ENCODE results near the gene MAZ. TPM values are rescaled to one million over a fixed set of nuclear protein-coding genes. Genes with fewer than 3 reads are reported as not detected.

MAZ gene
- total and polyA plus RNA-seq, 2 of the 13 experiments (the other 11 are each of a cell fraction or from before 2014, with no cell fraction given) = 203 to 277 TPM

DNA sequence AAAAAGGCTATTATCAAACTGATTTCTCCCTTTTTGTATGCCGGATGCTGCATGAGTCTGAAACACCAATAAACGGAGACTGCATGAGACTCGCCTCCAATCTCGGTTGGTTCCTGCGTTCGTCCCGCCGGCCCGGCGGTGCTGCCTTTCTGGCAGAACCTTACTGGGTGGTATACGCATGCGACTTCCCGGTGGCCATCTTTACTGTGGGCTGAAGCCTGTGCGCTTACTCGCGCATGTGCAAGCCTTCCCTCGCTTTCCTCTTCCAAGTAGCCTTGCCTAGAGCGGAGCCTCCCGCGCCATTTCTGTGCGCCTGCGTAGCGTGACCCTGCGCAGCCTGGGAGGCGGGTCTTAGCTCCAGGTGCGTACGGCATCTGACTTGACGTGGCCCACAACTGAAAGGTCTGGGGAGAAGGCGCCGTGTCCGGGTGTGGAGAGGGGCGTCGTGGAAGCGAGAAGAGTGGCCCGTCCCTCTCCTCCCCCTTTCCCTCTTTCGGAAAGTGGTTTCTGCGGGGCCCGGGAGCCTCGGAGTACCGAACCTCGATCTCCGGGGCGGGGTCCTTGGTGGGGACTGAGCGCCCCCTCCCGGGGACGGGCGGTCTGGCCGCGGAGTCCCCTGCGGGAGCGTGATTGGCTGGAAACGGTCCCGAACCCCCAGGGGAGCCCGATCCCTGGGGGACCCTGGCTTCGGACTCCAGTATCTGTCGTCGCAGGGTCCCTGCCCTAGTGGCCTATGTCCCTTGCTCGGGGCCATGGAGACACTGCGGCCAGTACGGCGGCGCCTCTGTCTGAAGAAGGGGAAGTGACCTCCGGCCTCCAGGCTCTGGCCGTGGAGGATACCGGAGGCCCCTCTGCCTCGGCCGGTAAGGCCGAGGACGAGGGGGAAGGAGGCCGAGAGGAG, 9.7 kb downstream of the MAZ start, which contains the start of gene PAGR1 (continued):
- TF ChIP-seq, protein P1, sequence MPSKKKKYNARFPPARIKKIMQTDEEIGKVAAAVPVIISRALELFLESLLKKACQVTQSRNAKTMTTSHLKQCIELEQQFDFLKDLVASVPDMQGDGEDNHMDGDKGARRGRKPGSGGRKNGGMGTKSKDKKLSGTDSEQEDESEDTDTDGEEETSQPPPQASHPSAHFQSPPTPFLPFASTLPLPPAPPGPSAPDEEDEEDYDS (CRISPR knock-in tag; IDR thresholded peaks at IDR 0.05) = peak; percentile 85; the same call in 1 of the 2 replicates
- TF ChIP-seq KDM3A (CRISPR knock-in tag; IDR thresholded peaks at IDR 0.05; ENCODE audit: low read depth) (peak; percentile 85; the same call in 1 of the 2 replicates), DNMT1 (CRISPR knock-in tag; IDR thresholded peaks at IDR 0.05) (no peak; the same call in 1 of the 2 replicates), HMGA1 (CRISPR knock-in tag; conservative IDR thresholded peaks at IDR 0.05) (no peak), ZNF44 (CRISPR knock-in tag; IDR thresholded peaks at IDR 0.05) (0 out of 2 replicates have a peak, but pooled peaks have one; percentile 40), ZBTB38 (CRISPR knock-in tag; IDR thresholded peaks at IDR 0.05) (peak; percentile 94), ELF4 (CRISPR knock-in tag; IDR thresholded peaks at IDR 0.05; ENCODE audit: borderline replicate concordance) (no peak), ZSCAN29 (CRISPR knock-in tag; conservative IDR thresholded peaks at IDR 0.05) (no peak), ETV6 (CRISPR knock-in tag; conservative IDR thresholded peaks at IDR 0.05) (peak; percentile 59), HNRNPH1 (optimal IDR thresholded peaks at IDR 0.05; ENCODE audit: low read depth, low read length) (no peak), ZNF331 (CRISPR knock-in tag; IDR thresholded peaks at IDR 0.05) (peak; percentile 73), ISL2 (CRISPR knock-in tag; IDR thresholded peaks at IDR 0.05) (peak; percentile 67; the same call in 1 of the 2 replicates), HOXA5 (CRISPR knock-in tag; IDR thresholded peaks at IDR 0.05) (peak; percentile 87), ATRX (CRISPR knock-in tag; IDR thresholded peaks at IDR 0.05; ENCODE audit: borderline replicate concordance) (no peak), ZNF616 (CRISPR knock-in tag; IDR thresholded peaks at IDR 0.05; ENCODE audit: low read depth) (no peak; the same call in none of the 2 replicates), ZBTB21 (CRISPR knock-in tag; IDR thresholded peaks at IDR 0.05) (peak; percentile 66; the same call in 1 of the 2 replicates), SSRP1 (CRISPR knock-in tag; IDR thresholded peaks at IDR 0.05) (peak; percentile 69), ZNF337 (CRISPR knock-in tag; IDR thresholded peaks at IDR 0.05; ENCODE audit: borderline replicate concordance, low read depth) (peak; percentile 89; the same call in 1 of the 2 replicates), HNF1A (IDR thresholded peaks at IDR 0.05; ENCODE audit: low read depth) (no peak), HNF1A (CRISPR knock-in tag; IDR thresholded peaks at IDR 0.05; ENCODE audit: borderline replicate concordance) (peak; percentile 71; the same call in 1 of the 2 replicates), MIER2 (CRISPR knock-in tag; IDR thresholded peaks at IDR 0.05) (no peak)
- TF ChIP-seq, protein P2, sequence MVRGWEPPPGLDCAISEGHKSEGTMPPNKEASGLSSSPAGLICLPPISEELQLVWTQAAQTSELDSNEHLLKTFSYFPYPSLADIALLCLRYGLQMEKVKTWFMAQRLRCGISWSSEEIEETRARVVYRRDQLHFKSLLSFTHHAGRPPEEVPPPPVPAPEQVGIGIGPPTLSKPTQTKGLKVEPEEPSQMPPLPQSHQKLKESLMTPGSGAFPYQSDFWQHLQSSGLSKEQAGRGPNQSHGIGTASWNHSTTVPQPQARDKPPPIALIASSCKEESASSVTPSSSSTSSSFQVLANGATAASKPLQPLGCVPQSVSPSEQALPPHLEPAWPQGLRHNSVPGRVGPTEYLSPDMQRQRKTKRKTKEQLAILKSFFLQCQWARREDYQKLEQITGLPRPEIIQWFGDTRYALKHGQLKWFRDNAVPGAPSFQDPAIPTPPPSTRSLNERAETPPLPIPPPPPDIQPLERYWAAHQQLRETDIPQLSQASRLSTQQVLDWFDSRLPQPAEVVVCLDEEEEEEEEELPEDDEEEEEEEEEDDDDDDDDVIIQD (CRISPR knock-in tag; IDR thresholded peaks at IDR 0.05; ENCODE audit: low read depth) = no peak
- TF ChIP-seq, protein P3, sequence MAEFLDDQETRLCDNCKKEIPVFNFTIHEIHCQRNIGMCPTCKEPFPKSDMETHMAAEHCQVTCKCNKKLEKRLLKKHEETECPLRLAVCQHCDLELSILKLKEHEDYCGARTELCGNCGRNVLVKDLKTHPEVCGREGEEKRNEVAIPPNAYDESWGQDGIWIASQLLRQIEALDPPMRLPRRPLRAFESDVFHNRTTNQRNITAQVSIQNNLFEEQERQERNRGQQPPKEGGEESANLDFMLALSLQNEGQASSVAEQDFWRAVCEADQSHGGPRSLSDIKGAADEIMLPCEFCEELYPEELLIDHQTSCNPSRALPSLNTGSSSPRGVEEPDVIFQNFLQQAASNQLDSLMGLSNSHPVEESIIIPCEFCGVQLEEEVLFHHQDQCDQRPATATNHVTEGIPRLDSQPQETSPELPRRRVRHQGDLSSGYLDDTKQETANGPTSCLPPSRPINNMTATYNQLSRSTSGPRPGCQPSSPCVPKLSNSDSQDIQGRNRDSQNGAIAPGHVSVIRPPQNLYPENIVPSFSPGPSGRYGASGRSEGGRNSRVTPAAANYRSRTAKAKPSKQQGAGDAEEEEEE (CRISPR knock-in tag; IDR thresholded peaks at IDR 0.05; ENCODE audit: borderline replicate concordance) = peak; percentile 96; the same call in 1 of the 2 replicates

Measured in HepG2 (cell line).